ENCODE data around the gene HRAS.

The HRAS gene

GRCh38 chr11:491358-491757, 44.0 kb downstream of the HRAS start:
- no peak for DNase-seq

- DNase-seq: no peak
These were observed 44.5 kb downstream of the HRAS start for GRCh38 chr11:490930-491260.

GRCh38 chr11:490186-490929, 45.0 kb downstream of the HRAS start:
- DNase-seq: no peak

GRCh38 chr11:489610-490185, 45.7 kb downstream of the HRAS start:
- DNase-seq: no peak

DNA sequence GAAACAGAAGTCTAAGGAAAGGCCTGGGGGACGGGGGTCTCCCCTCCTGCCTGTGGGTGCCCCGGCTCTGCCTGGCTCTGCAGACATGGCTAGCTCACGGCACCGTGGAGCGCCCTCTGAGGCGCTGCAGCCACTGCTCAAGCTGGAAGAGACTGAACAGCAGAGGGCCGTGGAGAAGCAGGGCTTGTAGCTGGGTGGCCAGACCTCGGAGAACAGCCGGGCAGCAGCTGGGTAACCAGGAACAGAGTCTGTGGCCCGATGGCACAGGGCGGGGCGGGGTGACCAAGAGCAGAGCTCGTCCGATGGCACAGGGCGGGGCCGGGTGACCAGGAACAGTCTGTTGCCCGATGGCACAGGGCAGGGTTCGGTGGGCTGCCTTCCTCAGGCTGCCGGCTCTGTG, 46.4 kb downstream of the HRAS start:
- DNase-seq: no peak

DNA sequence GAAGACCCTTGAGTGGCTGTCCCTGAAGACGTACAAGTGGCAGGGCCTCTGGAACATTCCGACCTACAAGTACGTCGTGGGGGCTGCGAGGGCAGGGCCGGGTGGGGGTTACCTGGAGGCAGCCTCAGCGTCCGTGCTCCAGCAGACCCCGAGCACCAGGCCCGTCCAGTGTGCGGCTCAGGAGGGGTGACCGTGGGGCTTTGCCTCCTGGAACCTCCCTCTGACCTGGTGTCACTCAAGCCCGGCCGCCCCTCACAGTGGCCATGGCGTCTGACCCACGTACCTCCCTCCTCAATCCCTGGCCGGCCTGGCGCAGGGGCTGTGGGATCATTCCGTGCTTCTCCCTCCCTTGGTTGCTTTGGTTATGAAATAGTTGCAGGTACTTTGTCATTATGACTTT, 46.8 kb downstream of the HRAS start:
- no peak for DNase-seq

- DNase-seq: no peak
These were observed 47.3 kb downstream of the HRAS start for GRCh38 chr11:488062-488461.

DNA sequence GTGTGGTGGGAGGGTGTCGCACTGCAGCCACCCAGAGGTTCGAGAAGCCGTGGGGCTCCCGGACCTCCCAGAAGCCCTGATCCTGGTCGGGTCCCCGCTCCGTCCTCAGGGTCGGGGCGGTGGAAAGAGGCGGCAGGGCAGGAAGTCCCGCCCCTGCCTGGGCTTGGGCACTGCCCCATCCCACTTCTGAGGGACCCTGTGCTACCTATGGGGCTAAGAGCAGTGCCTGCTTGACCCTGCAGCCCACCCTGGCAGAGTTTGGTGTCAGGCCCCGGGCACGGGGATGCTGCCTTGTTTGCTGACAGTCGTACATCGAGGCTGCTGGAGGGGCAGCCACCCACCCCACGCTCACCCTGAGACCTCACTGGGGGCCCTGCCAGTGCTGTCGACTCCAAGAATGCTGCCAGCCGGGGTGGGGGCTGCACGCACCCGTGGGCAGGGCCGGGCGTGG, 47.8 kb downstream of the HRAS start:
- DNase-seq: no peak

DNA sequence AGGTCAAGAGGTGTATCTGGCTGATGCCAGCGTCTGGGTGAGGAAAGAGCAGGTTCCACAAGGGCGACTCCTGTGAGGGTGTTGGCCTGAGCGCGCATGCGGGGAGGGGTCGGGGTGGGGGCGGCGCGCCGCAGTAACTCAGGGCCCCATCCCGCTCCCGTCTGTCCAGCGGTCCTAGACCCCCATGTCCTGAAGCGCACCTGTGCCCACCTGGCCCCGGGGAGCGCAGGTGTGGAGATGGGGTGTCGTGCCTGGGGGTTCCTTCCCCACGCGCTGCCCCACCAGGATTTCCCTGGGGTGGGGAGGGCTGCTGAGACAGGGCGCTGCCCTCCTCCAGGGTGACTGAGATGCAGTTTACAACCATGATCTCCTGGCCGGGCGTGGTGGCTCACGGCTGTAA, 49.2 kb downstream of the HRAS start:
- DNase-seq: no peak

- no peak for DNase-seq
These were observed 50.8 kb downstream of the HRAS start for GRCh38 chr11:484616-485015.
